ENCODE measurements around the gene MIDN. TPM values are rescaled to one million over a fixed set of nuclear protein-coding genes. Genes with fewer than 3 reads are reported as not detected.
A peak's percentile ranks its signal among the peaks of the same experiment; 100 is the strongest.

The MIDN gene
- total and polyA plus RNA-seq, 8 donors: 17.0 to 118 (median 33.2) TPM

DNA sequence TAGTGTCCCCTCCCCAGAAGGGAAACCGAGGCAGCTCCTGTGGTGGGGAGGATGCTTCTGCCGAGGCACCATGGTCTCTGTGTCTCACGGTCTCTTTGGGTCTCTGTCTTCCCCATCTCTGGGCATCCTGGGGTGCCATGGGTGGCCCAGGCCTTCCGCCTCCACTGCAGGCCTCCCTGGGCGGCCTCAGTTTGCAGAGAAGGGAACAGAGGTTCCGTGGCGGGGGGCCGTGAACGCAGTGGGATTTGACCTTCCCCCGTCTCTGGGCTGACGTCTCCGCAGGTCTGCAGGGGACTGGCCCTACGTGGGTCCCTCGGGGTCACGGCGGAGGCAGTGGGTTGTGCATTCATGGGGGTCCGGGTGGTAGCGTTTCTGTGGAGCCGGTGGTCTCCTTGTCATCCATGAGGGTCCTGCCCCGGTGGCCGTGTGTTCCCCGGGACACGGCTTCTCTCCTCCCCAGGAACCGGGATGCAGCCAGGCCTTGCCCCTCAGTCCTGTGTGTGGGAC, 41.9 kb downstream of the MIDN start:
- Histone ChIP-seq H3K4me1 (peaks cover 2 to 38% (median 30%) of the 10 kb centered on the region in 4 donors), H3K27me3 (peaks cover 27 to 97% (median 92%) of the 10 kb centered on the region in 3 donors), H3K9me3 (no peaks in the 10 kb centered on the region), H3K4me3 (no peak overlapping the region), H3K36me3 (no peaks in the 10 kb centered on the region), H3K27ac (no peak overlapping the region)
- TF ChIP-seq EP300 (IDR thresholded peaks at IDR 0.05) (no peak), POLR2A (IDR thresholded peaks at IDR 0.05) (no peak), POLR2AphosphoS5 (IDR thresholded peaks at IDR 0.05) (no peak)
- TF ChIP-seq, protein P1, sequence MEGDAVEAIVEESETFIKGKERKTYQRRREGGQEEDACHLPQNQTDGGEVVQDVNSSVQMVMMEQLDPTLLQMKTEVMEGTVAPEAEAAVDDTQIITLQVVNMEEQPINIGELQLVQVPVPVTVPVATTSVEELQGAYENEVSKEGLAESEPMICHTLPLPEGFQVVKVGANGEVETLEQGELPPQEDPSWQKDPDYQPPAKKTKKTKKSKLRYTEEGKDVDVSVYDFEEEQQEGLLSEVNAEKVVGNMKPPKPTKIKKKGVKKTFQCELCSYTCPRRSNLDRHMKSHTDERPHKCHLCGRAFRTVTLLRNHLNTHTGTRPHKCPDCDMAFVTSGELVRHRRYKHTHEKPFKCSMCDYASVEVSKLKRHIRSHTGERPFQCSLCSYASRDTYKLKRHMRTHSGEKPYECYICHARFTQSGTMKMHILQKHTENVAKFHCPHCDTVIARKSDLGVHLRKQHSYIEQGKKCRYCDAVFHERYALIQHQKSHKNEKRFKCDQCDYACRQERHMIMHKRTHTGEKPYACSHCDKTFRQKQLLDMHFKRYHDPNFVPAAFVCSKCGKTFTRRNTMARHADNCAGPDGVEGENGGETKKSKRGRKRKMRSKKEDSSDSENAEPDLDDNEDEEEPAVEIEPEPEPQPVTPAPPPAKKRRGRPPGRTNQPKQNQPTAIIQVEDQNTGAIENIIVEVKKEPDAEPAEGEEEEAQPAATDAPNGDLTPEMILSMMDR (IDR thresholded peaks at IDR 0.05): no peak
- no peak for DNase-seq
- intact Hi-C loops (cut with DNase I; ENCODE audit: low total_unique reads): no loop called here
- 84 to 92% (median 88%) methylated on average over 10 to 24 of the region's 24 CpGs for WGBS, 5 donors

DNA sequence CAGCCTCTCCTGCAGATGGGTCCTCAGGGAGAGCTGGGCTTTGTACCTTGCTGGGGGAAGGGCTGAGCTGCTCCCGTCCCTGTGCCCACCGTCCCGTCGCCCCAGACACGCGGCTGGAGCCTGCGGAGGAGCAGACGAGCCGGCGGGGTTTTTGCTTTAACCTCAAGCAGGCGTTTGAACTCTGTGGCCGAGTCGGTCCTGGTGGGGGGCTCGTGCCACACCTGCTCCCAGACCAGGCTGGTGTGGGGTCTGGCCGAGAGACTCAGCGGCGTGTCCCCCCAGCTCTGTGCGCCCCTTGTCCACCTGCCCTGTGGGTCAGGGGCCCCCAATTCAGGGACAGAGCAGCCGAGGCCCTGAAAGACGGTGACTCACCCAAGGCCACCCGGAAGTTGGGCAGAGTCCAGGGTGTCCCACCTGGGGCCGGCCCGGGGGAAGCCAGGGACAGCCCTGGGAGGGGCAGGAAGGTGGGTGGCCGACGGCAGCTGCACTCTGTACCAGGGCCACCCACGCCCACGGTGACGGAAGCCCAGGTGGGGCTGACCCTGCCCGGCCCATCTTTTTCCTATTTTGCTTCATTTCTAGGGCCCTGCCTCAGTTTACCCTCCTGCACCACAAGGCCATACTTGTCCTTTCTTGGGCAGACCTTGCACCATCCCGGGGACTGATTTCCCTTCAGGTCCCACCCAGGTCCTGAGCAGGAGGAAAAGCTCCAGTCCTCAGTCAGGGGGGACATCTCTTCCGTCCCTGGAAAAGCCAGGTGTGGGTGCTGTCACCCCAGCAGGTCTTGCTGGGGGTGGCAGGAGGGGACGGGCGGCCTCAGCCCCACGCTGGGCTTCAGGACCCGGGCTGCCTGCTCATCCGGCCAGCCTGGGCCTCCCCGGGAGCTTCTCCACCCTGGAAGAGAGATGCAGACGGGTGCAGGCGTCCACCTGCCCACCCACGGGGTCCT, 42.6 kb downstream of the MIDN start:
- 58 to 64% (median 60%) methylated on average over 23 to 40 of the region's 40 CpGs for WGBS, 5 donors
- Histone ChIP-seq H3K9me3 (no peaks in the 10 kb centered on the region), H3K4me1 (peaks cover 8 to 42% (median 36%) of the 10 kb centered on the region in 4 donors), H3K27ac (no peak overlapping the region), H3K36me3 (no peaks in the 10 kb centered on the region), H3K27me3 (peaks cover 24 to 100% (median 95%) of the 10 kb centered on the region in 3 donors), H3K4me3 (no peak overlapping the region)
- intact Hi-C loops (cut with DNase I; ENCODE audit: low total_unique reads): no loop called here
- TF ChIP-seq EP300 (IDR thresholded peaks at IDR 0.05) (no peak), POLR2AphosphoS5 (IDR thresholded peaks at IDR 0.05) (no peak), POLR2A (IDR thresholded peaks at IDR 0.05) (no peak)
- TF ChIP-seq, protein P1 (IDR thresholded peaks at IDR 0.05): no peak
- DNase-seq: peak in 1 of 2 donors; percentile 82

DNA sequence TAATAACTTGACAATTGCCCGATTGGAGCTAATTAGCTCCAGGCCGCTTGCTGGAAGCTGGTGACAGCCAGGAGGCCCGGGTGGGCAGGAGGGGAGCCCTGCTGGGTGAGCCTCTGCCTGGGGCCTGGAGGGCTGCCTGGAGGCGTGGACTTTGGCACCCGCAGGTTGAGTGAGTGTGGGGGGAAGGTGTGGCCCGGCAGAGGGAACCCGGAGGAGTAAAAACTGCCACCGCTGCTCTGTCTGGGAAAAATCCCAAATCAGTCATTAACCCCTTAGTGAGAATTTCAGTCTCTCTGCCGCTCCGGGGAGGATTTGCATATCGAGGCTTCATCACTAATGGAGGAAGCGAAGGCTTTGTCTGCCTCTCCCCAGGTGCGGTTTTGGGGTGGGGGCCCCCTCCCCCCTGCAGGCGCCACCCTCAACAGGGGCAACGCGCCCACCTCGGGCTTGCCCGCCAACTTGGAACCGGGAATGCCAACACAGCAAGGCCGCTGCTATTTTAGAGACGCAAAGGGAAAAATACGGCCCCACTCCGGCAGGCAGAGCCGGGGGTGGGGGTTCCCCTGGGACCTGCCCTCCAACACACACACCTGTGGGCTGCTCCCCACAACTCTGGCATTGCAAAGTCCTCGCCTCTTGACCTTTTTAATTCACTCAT, 43.5 kb downstream of the MIDN start:
- intact Hi-C loops (cut with DNase I; ENCODE audit: low total_unique reads): no loop called here
- H3K4me1 ChIP-seq: peaks cover 8 to 35% (median 29%) of the 10 kb centered on the region in 4 donors
- WGBS, 5 donors: 52 to 66% (median 58%) methylated on average over 22 to 25 of the region's 25 CpGs
- H3K9me3 ChIP-seq: no peaks in the 10 kb centered on the region
- peaks cover 20 to 96% (median 93%) of the 10 kb centered on the region in 3 donors for H3K27me3 ChIP-seq
- TF ChIP-seq, protein P1 (IDR thresholded peaks at IDR 0.05): no peak
- no peak for TF ChIP-seq EP300 (IDR thresholded peaks at IDR 0.05)
- no peak for TF ChIP-seq POLR2A (IDR thresholded peaks at IDR 0.05)
- no peak for TF ChIP-seq POLR2AphosphoS5 (IDR thresholded peaks at IDR 0.05)
- no peak for DNase-seq
- no peak overlapping the region for H3K4me3 ChIP-seq
- H3K27ac ChIP-seq: no peak overlapping the region
- no peaks in the 10 kb centered on the region for H3K36me3 ChIP-seq

DNA sequence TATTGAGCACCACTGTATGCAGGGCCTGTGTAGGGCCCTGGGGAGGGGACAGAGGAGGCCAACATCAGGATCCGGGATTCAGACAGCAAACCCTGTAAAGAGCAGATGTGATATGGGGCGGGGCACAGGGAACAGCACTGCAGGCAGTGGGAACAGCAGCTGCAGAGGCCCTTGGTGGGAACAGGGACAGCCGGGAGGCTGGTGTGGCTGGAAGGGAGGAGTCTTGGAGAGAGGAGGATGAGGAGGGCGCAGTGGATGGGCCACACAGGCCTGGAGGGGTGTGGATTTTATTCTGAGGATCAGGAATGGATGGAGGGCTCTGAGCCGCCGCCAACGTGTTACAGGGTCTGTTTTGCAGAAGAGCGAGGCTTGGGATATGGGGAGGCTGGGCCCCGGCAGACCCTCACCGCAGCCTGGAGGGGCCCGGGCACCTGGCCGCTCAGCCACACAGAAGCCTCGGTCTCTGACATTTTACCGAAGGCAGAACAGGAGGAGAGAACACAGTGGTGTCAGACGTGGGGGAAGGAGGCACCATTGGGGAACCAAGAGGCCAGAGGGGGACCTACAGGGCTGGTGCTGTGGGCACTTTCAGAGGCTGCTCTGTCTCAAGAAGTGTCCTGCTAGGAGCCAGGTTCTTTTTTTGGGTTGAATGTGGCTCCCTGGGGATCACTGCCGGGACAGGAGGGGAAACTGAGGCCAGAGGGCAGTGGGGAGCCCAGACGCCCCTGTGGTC, 44.2 kb downstream of the MIDN start:
- intact Hi-C loops (cut with DNase I; ENCODE audit: low total_unique reads): no loop called here
- 83 to 88% (median 86%) methylated on average over 17 of the region's 17 CpGs for WGBS, 5 donors

More for the DNA sequence above, 44.2 kb downstream of the MIDN start:
- H3K9me3 ChIP-seq: no peaks in the 10 kb centered on the region
- no peak overlapping the region for H3K27ac ChIP-seq
- H3K36me3 ChIP-seq: no peaks in the 10 kb centered on the region
- H3K4me1 ChIP-seq: peaks cover 8 to 29% (median 22%) of the 10 kb centered on the region in 4 donors
- no peak overlapping the region for H3K4me3 ChIP-seq
- no peak for DNase-seq
- H3K27me3 ChIP-seq: peaks cover 14 to 89% (median 86%) of the 10 kb centered on the region in 3 donors
- TF ChIP-seq, protein P1 (IDR thresholded peaks at IDR 0.05): no peak
- TF ChIP-seq POLR2A (IDR thresholded peaks at IDR 0.05) (no peak), POLR2AphosphoS5 (IDR thresholded peaks at IDR 0.05) (no peak), EP300 (IDR thresholded peaks at IDR 0.05) (no peak)
